ENCODE results near the gene PPIA.

DNA sequence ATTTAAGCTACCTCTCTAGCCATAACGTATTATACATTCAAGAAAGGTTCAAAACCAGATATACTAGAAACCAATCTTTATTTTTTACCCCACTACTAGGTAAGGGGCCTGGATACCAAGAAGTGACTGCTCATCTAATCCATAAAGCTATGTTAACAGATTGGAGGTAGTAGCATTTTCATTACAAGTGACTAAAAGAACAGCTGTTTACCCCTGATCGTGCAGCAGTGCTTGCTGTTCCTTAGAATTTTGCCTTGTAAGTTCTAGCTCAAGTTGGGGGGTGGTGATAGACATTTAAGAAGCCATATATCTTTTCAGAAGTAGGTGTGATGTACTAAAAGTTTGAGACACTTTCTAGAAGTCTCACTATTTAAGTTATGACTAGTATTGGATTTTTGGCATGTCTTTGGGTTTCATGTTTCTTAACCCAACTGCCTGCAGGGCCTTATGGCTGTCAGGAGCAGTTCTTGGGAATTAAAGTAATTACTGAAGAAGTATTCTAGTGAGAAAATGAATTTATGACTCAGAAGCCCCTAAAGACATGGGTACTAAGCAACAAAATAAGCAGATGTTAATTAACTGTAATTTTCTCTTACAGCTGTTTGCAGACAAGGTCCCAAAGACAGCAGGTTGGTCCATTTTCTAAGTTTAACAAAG, 2.3 kb downstream of the PPIA start:
- TF ChIP-seq EZH2 (IDR thresholded peaks at IDR 0.05; ENCODE audit: borderline replicate concordance, insufficient read depth, low read depth, low read length, poor library complexity, severe bottlenecking), result no peak
- TF ChIP-seq, protein P1, sequence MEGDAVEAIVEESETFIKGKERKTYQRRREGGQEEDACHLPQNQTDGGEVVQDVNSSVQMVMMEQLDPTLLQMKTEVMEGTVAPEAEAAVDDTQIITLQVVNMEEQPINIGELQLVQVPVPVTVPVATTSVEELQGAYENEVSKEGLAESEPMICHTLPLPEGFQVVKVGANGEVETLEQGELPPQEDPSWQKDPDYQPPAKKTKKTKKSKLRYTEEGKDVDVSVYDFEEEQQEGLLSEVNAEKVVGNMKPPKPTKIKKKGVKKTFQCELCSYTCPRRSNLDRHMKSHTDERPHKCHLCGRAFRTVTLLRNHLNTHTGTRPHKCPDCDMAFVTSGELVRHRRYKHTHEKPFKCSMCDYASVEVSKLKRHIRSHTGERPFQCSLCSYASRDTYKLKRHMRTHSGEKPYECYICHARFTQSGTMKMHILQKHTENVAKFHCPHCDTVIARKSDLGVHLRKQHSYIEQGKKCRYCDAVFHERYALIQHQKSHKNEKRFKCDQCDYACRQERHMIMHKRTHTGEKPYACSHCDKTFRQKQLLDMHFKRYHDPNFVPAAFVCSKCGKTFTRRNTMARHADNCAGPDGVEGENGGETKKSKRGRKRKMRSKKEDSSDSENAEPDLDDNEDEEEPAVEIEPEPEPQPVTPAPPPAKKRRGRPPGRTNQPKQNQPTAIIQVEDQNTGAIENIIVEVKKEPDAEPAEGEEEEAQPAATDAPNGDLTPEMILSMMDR (IDR thresholded peaks at IDR 0.05), result no peak

Measured in B cell (primary cell).